RPMI7951 (cell line): ENCODE data around the gene STX2. TPM values are rescaled to one million over a fixed set of nuclear protein-coding genes. Genes with fewer than 3 reads are reported as not detected.
"Not testable (repeated sequence)": the region's sequence is repeated elsewhere in the genome, so short reads cannot be mapped to it uniquely, and the experiment has no call there.

Source experiments
- DNase-seq: peaks from one replicate; pipeline ENCODE4 v3.0.0-alpha.2; 2012; ENCODE audit warnings: low read depth
- total RNA-seq: library from RNA; depleted of rRNA; stranded (reverse); fragments of >200 nt; shearing (Covaris generic); gene quantifications from 2 replicates; pipeline ENCODE4 v1.2.3, GENCODE V29; 2014

The STX2 gene
- total RNA-seq, 1 experiment from 2014 or later: 28.1 TPM

DNA sequence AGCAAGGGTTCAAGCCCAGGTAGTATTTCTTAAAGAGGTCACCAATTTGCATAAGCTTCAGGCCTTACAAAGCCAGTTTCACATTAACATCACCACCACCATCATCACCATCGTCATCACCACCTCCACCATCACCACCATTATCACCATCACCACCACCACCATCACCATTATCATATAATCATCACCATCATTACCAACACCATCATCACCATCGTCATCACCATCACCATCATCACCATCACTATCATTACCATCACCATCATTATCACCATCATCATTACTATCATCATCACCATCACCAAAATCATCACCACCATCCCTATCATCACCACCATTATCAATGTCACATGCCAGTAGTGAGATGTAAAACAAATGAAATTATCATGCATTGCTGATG, 72.6 kb downstream of the STX2 start:
- no peak for DNase-seq

DNA sequence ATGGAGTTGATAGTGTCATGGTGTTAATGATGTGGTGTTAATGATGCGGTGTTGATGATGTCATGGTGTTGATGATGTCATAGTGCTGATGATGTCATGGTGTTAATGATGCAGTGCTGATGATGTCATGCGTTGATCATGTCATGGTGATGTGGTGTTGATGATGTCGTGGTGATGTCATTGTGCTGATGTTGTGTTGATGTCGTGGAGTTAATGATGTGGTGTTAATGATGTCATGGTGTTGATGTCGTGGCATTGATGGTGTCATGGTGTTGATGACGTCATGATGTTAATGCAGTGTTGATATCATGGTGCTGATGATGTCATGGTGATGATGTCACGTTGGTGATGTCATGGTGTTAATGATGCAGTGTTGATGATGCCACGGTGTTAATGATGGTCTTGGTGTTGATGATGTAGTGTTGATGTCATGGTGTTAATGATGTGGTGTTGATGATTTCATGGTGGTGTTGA, 73.8 kb downstream of the STX2 start:
- DNase-seq: peak; percentile 35

DNA sequence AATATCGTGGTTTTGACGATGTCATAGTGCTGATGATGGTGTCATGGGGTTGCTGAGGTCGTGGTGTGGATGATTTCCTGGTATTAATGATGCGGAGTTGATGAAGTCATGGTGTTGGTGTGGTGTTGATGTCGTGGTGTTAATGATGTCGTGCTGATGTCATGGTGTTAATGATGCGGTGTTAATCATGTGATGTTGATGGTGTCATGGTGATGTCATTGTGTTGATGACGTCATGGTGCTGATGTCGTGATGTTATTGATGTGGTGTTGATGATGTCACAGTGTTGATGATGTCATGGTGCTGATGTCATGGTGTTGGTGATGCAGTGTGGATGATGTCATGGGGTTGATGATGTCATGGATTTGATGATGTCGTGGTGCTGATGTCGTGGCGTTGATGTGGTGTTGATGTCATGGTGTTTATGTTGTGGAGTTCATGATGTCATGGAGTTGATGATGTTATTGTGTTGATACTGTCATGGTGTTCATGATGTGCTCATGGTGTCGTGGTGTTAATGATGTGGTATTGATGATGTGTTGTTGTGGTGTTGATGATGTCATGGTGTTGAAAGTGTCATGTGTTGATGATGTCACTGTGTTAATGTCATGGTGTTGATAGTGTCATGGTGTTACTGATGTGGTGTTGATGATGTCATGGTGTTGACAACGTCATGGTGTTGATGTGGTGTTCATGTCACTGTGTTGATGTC, 74.4 kb downstream of the STX2 start:
- peak; percentile 42 for DNase-seq

DNA sequence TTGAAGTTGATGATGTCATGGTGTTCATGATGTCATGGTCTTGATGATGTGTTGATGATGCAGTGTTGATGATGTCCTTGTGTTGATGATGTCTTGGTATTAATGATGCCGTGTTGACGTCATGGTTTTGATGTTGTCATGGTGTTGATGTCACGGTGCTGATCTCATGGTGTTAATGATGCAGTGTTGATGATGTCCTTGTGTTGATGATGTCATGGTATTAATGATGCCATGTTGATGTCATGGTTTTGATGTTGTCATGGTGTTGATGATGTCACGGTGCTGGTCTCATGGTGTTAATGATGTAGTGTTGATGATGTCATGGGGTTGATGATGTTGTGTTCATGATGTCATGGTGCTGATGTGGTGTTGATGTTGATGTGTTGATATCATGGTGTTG, 75.0 kb downstream of the STX2 start:
- DNase-seq: peak; percentile 29

DNA sequence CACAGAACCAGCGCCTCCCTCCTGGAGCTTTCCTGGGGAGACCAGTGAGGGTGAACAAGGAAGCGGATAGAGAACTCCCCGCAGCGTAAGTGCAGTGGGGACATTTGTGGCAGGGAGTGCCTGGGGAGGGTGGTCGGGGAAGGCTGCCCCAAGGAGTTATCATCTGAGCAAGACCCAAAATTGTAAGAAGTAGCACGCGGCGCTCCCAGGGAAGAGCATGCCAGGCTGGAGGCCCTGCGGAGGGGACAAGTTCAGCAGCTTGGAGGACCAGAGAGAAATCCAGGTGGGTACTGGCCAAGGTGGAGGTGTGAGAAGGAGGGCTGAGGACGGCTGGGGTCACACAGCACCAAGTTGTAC, 76.8 kb downstream of the STX2 start:
- DNase-seq: no peak

DNA sequence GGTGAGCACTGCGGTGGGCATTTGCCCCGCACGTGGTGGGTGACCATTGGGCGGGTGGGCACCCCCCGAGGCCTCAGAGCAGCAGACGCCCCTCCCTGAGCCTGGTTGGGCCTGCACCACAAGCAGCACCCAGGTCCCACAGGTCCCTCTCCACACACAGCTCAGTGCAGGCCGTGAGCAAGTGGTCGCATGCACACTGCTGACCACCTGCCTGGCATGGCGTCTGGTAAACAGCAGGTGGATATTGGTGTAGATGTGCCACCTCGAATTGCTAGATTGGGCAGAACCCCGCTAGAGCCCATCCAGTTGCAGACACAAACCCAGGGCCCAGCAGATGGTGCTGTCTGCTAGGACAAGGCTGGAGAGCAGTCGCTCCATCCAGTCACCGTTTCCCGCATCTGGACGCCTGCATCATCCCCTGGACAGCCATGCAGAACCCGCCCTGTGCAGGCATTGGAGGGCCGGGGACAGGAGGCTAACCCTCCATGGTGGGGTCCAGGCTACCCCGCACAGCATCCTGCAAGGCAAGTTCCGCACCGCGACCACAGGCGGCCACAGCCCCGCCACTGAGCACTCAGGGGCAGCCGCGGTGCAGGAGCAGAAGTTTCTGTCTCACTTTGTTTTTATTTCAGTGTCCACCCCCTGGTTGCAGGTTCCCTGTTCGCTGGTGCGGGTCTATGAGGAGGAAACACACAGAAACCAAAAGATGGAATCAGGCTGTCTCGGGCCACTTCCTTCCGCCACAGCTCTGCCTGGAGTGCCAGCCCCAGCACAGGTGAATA, 77.3 kb downstream of the STX2 start:
- DNase-seq: peak; percentile 59

DNA sequence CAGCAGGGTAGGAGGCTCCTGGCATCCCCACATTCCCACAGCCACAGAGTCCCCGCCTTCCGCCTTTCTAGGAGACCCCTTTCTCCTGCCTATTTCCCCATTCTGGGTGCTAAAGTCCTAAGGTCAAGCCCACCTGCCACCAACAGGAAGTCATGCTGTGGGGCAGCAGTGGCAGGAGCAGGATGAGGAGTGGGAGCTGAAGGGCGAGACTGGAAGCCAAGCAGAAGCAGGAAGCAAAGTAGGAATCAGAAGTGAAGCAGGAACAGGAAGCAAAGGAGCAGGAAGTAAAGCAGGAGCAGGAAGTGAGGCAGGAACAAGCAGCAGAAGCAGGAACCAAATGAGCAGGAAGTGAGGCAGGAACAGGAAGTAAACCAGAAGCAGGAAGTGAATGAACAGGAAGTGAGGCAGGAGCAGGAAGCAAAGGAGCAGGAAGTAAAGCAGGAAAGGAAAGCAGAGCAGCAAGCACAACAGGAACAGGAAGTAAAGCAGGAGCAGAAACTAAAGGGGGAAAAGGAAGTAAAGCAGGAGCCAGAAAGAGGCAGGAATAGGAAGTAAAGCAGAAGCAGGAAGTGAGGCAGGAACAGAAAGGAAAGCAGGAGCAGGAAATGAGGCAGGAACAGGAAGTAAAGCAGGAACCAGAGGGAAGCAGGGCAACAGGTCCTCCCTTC, 84.7 kb downstream of the STX2 start:
- DNase-seq: no peak

DNA sequence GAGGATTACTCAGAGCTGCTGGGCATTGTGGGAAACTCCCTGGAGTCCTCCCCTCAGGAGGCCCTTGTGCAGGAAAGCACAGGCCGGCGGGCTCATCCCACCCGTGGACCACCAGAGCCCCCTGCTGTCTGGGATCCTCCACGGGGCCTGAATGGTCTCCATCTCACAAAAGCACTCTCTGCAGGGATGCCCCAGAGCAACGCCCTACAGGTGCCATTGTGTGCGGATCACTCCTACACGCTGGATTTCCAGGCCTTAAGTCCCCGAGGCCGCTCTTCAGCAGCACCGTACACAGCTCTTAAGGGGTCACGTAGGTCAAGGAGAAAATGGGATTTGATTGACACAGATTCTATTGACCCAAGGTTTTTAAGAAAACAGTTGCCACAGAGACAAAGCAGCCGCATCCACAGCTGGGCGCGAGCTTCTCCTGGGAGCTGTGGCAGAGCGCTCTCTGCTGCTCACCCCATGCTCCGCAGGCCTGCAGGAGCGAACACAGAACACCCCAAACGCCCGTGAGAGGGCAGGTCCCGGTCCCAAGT, 86.3 kb downstream of the STX2 start:
- DNase-seq: no peak

DNA sequence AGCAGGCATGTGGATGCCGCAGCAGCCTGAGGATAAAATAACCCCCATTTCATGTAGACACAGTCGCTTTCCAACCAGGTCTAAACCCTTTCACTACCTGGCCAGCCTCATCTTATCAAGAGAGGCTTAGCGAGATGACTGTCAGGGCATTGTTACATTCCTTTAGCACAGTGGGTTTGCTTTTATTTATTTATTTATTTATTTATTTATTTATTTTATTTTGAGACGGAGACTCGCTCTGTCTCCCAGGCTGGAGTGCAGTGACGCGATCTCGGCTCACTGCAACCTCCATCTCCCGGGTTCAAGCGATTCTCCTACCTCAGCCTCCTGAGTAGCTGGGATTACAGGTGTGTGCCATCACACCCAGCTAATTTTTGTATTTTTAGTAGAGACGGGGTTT, 87.0 kb downstream of the STX2 start:
- DNase-seq: not testable (repeated sequence)

DNA sequence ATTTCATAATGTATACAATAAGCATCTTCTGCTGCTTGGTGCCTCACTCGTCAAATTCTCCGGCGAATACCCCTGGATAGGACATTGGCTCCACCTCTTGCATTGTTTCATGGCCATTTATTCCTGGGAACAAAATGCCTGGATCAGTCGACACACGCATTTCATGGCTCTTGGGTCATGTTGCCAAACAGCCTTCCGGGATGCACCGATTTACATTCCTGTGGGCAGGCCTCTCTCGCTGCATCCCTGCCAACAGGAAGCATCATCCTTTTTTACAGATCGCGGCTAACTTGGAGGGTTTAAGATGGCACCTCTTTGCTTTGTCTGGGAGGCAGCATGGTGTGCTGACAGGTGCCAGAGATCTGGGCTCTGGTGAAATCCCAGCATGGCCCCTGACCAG, 90.3 kb downstream of the STX2 start:
- DNase-seq: no peak

DNA sequence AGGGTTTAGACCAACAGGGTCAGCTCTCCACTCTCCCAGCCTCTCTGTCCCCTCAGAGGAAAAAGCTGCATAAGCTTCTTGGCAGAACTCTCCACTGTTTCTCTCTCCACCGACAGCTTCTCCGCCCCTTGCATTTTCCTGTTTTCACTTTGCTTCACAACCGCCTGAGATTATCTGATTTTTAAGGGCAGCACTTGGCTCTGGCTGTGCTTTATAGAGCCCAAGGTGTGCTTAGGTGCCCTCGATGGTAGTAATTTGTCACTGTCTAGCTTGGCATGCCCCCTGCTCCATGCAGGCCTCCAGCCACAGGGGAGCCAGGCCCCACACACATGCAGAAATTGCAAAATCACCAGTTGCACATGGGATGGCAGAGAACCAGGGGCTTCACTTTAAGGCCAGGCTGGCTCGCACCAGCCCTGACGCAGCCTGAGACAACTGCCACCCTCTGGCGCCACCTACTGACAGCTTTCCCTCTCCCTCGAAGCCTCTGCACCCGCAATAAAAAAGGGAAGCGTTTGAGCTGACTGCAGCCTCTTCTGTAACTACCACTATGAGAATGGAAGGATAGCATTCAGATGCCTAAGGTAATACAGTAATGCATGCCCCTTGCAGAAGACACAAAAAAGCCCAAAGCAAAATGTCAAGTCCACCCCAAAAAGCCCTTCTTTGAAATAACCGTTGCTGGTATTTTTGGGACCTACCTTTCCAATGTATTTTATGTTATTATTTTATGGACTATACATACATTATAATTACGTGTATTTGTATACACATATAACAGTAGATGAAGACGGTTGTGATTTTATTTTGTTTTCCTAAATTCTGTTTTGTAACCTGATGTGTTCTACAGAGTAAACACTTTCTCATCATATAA, 90.9 kb downstream of the STX2 start:
- DNase-seq: peak; percentile 42

DNA sequence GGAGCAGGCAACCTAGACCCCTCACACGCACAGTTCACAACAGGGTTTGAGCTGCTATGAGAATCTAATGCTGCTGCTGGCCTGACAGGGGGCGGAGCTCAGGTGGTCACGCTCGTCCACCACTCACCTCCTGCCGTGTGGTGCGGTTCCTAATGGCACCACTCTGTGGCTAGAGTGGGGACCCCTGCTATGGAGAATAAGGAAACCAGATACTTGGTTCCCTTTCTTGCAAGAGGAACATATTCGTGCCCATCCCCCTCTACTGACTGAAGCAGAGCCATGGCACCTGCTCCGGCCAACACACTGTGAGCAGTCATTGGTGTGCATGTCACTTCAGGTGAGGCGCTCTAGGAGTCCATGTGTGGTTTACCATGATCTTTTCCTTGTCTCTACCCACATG, 92.5 kb downstream of the STX2 start:
- DNase-seq: no peak

DNA sequence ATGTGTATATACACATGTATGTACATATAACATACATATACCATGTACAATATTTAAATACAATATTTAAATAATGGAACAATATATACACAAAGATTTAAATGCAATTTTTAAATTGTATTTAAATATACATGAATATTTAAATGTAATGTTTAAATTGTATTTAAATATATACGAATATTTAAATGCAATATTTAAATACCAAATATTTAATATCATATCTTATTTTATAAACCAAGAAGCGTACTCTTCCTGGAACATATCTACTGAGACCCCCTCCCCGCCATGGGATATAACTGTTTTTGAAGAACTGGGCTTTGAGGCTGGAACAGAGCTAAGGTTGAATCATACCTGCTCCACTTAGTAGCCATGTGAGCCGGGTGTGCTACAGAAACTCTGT, 93.1 kb downstream of the STX2 start:
- no peak for DNase-seq

DNA sequence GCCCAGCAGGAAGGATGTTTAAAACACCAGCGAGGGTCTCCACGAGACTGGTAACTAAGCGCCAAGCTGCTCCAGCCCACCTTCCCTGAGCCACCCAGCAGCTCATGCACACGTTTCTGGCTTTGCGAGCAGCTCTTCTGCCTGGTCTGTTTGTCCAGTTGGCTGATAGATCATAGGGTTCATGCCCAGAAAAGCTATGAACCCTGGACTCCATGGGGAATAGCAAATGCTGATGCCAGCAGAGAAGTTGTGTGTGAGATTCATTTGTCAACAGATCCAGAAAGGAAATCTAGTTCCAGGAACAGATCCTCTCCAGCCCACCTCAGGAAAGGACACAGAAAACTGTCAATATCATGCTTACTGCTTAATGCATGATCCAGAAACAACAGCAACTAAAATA, 94.8 kb downstream of the STX2 start:
- no peak for DNase-seq

DNA sequence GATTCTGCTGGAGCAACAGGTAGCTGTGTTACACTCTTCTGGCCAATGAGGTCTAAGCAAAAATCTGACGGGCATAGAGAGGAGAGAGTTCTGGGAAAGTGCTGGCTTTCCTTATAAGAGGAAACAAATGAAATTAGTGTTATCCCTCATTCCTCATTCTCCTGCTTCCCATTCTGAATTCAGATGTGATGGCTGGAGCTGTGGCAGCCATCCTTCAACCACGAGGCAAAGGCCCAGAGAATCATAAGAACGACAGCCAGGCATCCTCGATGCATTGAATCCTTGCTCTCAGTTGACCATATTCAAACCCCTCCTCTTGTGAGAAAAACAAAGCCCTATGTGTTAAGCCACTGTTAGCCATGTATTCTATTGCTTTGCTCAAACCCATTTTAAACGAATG, 95.4 kb downstream of the STX2 start:
- DNase-seq: no peak

DNA sequence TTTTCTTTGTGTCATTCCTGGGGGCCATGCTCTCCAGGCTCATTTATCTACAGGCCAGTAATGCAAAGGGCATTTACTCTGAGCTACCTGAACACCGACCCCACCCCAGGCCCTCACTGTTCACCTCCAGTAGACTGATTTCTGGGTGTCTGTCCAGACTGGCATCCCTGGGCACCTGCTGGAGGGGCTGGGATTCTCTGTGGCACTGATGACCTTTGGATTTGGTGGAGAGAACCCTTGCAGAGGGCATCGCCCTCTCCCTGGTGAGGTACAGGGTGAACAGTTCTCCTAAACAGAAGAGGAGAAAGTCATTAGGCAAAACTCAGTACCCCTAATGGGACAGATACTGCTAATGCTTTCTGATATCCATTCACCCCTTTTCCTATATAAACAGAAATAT, 95.9 kb downstream of the STX2 start:
- no peak for DNase-seq

DNA sequence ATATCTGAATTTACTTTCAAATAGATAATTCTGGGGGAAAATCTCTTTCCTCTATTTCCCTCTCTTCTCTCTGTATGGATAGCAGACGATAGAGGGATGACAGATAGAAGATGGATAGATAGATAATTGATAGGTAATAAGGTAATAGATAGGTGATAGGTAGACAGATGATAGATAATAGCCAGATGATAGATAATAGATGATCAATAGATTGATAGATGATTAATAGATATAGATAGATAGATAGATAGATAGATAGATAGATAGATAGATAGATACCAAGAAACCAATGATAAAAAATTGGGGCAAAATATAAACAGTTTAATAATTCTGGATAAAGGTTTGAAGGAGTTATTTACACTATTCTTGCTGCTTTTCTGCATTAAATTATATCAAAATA, 96.3 kb downstream of the STX2 start:
- no peak for DNase-seq

DNA sequence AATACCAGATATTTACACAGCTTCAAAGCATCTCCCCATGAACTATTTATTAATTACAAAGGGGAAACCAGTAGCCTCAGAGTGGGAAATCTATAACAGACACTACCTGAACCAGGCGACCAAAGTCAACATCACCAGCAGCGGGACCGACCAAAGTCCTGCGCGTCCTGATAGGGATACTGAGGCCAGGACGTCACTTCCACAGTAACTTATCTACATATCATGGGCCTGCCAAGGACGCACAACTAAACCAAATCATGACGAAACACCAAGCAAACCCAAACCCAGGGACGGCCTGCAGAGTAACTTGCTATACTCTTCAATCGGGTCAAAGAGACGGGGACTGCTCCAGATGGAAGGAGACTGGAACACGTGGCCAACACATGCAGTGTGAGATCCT, 96.9 kb downstream of the STX2 start:
- no peak for DNase-seq
